Prostate gland (tissue), 2 donors: Measurements from ENCODE around the gene IL1RAPL1. TPM values are rescaled to one million over a fixed set of nuclear protein-coding genes. Genes with fewer than 3 reads are reported as not detected.

Source experiments
- DNase-seq: peaks from one replicate; pipeline ENCODE4 v3.0.0-alpha.2; 2019; ENCODE audit warnings: low spot score
- H3K27ac ChIP-seq, 2 donors: fragments of 200-600 bp; sonication (generic); 2 replicates each; pipeline ENCODE4 v1.5.1; 2017 to 2019
- H3K27me3 ChIP-seq: fragments of 200-600 bp; sonication (generic); replicated peaks from 2 replicates; pipeline ENCODE4 v1.5.1; 2019; ENCODE audit not compliant: insufficient read depth
- H3K36me3 ChIP-seq, 2 donors: fragments of 200-600 bp; sonication (generic); 1 replicate in 1 of 2; 2 replicates in 1 of 2; pipeline versions ENCODE4 v1.5.1 to v1.8.1; 2017 to 2019
- H3K4me1 ChIP-seq: fragments of 200-600 bp; sonication (generic); replicated peaks from 2 replicates; pipeline ENCODE4 v1.5.1; 2019
- H3K4me3 ChIP-seq, 2 donors: fragments of 200-600 bp; sonication (generic); 2 replicates each; pipeline ENCODE4 v1.5.1; 2017 to 2019
- H3K9me3 ChIP-seq: fragments of 200-600 bp; sonication (generic); 2 replicates; pipeline ENCODE4 v1.5.1; 2017
- POLR2A ChIP-seq: fragments of 450-650 bp; IDR thresholded peaks from one replicate; pipeline ENCODE4 v1.6.1; 2016; ENCODE audit warnings: antibody characterized with exemption, mild to moderate bottlenecking
- POLR2AphosphoS5 ChIP-seq: sonication (generic); formaldehyde crosslinking; IDR thresholded peaks from one replicate; pipeline ENCODE4 v1.6.1; 2017; ENCODE audit warnings: antibody characterized with exemption
- WGBS: methylation state at CpG from one replicate; pipeline ENCODE4 v1.1.5; 2018; 5-methylcytosine and 5-hydroxymethylcytosine counted together
- intact Hi-C: fragments of 100-400 bp; cut with DNase I; formaldehyde crosslinking; loops from one replicate; pipeline ENCODE4 v1.14.2; 2022
- total RNA-seq, 2 donors: library from RNA; depleted of rRNA; stranded (reverse); fragments of >200 nt; gene quantifications; one replicate each; pipeline ENCODE4 v1.1.0, GENCODE V29; 2016
- TF ChIP-seq, protein P1 (sequence below), 4 experiments: fragments of 200-600 bp in 2 of 4; fragments of 450-650 bp in 2 of 4; sonication (generic) in 2 of 4; IDR thresholded peaks; 1 replicate in 3 of 4; 2 replicates in 1 of 4; pipeline ENCODE4 v1.5.1; 2016 to 2019; ENCODE audit warnings: antibody characterized with exemption in 4 of 4, mild to moderate bottlenecking in 2 of 4, moderate library complexity in 2 of 4

Gene IL1RAPL1
- total RNA-seq, 2 donors from 2014 or later: 0.23 TPM

DNA sequence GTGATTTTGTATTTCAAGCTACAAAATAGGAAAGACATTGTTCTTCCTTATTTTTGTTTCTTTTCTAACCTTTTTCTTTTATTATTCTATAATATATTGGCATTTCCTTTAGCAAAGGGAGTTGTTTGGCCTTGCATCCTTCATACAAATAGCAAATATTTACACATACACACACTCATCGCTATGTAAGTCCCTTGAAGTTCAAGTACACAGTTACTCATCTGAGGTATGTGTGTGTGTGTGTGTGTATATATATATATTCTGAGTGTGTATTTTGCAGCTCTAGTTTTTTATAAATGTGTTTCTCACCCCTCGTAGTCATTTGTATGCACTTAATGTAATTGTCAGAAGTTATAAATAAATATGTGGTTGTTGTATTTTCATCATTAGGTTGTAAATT lies 903.4 kb downstream of the IL1RAPL1 start:
- Histone ChIP-seq H3K27me3 (no peaks in the 10 kb centered on the region), H3K27ac (no peak overlapping the region), H3K9me3 (no peaks in the 10 kb centered on the region), H3K4me1 (no peaks in the 10 kb centered on the region), H3K36me3 (no peaks in the 10 kb centered on the region), H3K4me3 (no peak overlapping the region)
- WGBS: 83% methylated on average over 2 of the region's 2 CpGs
- no peak for DNase-seq
- intact Hi-C loops: no loop called here
- TF ChIP-seq, protein P1, sequence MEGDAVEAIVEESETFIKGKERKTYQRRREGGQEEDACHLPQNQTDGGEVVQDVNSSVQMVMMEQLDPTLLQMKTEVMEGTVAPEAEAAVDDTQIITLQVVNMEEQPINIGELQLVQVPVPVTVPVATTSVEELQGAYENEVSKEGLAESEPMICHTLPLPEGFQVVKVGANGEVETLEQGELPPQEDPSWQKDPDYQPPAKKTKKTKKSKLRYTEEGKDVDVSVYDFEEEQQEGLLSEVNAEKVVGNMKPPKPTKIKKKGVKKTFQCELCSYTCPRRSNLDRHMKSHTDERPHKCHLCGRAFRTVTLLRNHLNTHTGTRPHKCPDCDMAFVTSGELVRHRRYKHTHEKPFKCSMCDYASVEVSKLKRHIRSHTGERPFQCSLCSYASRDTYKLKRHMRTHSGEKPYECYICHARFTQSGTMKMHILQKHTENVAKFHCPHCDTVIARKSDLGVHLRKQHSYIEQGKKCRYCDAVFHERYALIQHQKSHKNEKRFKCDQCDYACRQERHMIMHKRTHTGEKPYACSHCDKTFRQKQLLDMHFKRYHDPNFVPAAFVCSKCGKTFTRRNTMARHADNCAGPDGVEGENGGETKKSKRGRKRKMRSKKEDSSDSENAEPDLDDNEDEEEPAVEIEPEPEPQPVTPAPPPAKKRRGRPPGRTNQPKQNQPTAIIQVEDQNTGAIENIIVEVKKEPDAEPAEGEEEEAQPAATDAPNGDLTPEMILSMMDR (IDR thresholded peaks at IDR 0.05): no peak
- TF ChIP-seq POLR2A (no peak), POLR2AphosphoS5 (no peak)

DNA sequence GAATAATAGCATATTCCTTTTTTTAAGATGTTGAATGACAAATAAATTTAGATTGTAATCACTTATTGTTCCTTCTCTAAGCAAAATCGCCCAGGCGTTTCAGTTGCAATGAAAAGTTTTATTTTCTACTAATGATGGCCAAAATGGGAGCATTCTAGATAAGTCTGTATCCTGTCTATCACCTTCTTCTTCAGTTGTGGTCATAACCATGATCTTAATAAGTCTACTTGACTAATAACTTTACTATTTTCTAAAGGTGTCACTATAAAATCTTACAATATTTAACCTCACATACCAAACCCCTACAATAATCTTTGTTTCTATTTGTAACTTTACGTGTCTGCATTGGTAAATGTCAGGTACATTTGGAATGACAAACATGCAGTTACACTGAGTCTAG lies 904.4 kb downstream of the IL1RAPL1 start:
- Histone ChIP-seq H3K4me1 (no peaks in the 10 kb centered on the region), H3K27ac (no peak overlapping the region), H3K27me3 (no peaks in the 10 kb centered on the region), H3K4me3 (no peak overlapping the region), H3K36me3 (no peaks in the 10 kb centered on the region), H3K9me3 (no peaks in the 10 kb centered on the region)
- no peak for DNase-seq
- intact Hi-C loops: no loop called here
- WGBS: 64% methylated on average over 3 of the region's 3 CpGs
- TF ChIP-seq POLR2A: no peak
- TF ChIP-seq POLR2AphosphoS5: no peak
- TF ChIP-seq, protein P1 (IDR thresholded peaks at IDR 0.05): no peak

DNA sequence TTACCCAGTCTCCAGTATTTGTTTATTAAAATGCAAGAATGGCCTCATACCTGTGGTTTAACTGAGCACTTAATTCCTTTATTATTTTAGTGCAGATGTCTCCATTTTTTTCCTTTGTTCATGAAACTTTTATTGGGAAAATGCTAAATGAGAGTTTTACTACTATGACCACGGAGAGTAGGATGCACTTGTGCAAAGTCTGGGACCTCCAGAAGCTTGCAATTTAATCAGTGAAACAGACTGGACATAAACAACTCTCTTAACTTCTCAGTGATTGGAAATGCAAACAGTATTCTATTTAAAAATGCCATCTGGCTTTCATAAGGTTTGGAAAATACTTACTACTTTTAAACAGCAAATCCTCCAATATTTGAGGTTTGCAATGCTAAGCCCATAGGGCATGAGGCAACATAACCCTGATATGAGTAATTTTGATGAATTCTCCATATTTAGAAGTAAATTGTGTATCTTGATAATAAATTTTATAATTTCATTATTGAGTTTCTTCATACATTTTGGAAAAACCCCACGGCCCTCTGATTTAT lies 909.5 kb downstream of the IL1RAPL1 start:
- intact Hi-C loops: no loop called here
- Histone ChIP-seq H3K9me3 (no peaks in the 10 kb centered on the region), H3K36me3 (no peaks in the 10 kb centered on the region), H3K4me1 (no peaks in the 10 kb centered on the region), H3K4me3 (no peak overlapping the region), H3K27me3 (no peaks in the 10 kb centered on the region), H3K27ac (no peak overlapping the region)
- DNase-seq: no peak
- 47% methylated on average over 2 of the region's 2 CpGs for WGBS
- TF ChIP-seq POLR2A: no peak
- TF ChIP-seq POLR2AphosphoS5: no peak
- TF ChIP-seq, protein P1 (IDR thresholded peaks at IDR 0.05): no peak

DNA sequence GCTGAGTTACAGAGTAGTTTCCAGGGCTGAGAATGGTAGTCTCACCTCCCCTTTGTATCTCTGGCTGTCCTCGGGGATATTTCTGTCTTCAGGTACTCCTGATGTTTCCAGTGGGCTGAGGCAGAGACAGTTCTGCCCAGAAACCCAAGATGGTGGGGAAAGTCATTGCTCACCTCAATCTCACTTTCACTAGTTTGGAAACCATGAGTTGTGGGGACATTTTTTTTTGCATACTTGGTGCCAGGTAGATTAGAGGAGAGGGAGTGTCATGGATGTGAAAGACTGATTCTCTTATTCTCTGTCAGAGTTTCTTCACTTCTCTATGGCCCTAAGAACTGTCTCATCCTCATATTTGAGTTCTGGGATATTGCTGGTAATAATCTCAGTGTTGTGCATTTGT lies 919.5 kb downstream of the IL1RAPL1 start:
- Histone ChIP-seq H3K4me1 (no peaks in the 10 kb centered on the region), H3K27ac (no peak overlapping the region), H3K27me3 (no peaks in the 10 kb centered on the region), H3K9me3 (no peaks in the 10 kb centered on the region), H3K36me3 (no peaks in the 10 kb centered on the region), H3K4me3 (no peak overlapping the region)
- DNase-seq: no peak
- TF ChIP-seq, protein P1 (IDR thresholded peaks at IDR 0.05): no peak
- intact Hi-C loops: no loop called here
- 90% methylated on average over 1 of the region's 1 CpG for WGBS

DNA sequence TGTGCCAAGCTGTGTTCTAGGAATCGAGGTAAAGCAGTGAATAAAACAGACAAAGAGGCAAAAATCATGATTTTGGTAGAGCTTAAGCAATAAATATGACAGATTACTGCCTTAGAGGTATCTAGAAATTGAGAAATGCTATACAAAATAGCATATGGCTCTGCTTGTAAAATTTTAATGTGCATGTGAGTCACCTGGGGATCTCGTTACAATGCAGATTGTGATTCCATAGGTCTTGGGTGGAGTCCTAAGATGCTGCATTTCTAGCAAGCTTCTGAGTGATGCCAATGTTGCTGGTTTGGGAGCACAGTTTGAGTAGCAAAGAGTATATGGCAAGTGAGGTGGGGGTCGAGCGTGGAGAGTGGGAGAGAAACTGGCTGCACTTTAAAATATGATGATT lies 930.9 kb downstream of the IL1RAPL1 start:
- no peak overlapping the region for H3K4me3 ChIP-seq
- H3K36me3 ChIP-seq: no peaks in the 10 kb centered on the region
- H3K27me3 ChIP-seq: no peaks in the 10 kb centered on the region
- no peak overlapping the region for H3K27ac ChIP-seq
- no peak for DNase-seq
- no peaks in the 10 kb centered on the region for H3K9me3 ChIP-seq
- WGBS: 74% methylated on average over 4 of the region's 4 CpGs
- TF ChIP-seq POLR2A: no peak
- TF ChIP-seq POLR2AphosphoS5: no peak
- TF ChIP-seq, protein P1 (IDR thresholded peaks at IDR 0.05): no peak
- no peaks in the 10 kb centered on the region for H3K4me1 ChIP-seq
- intact Hi-C loops: no loop called here
